Measurements from ENCODE around the gene RNU11.
"Not testable (repeated sequence)": the region's sequence is repeated elsewhere in the genome, so short reads cannot be mapped to it uniquely, and the experiment has no call there.

RNU11 gene

DNA sequence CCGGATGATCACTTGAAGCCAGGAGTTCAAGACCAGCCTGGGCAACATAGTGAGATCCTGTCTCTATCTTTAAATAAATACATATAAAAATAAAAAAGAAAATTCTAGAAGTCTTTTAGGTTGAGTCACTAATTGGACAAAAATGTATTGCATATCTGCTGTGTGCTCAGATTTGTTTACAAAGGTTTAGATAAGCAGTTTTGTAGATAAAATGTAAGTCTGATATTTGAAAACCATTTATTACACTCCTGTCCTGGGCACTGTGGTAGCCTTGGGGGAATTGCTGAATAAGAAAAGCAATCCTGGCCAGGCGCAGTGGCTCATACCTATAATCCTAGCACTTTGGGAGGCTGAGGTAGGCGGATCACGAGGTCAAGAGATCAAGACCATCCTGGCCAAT is 31.8 kb downstream of the RNU11 start:
- WGBS, 2 donors (ENCODE audit: extremely low coverage in 2 of 2, insufficient read length in 2 of 2, insufficient replicate concordance in 1 of 2) = no CpG with 5 or more reads among the region's 4 CpGs
- H4K8ac ChIP-seq (ENCODE audit: low read depth, low read length) = no peak overlapping the region
- H2AK5ac ChIP-seq (ENCODE audit: low read depth, low read length) = no peak overlapping the region
- H3K14ac ChIP-seq (ENCODE audit: low read length) = no peak overlapping the region
- no peak overlapping the region for H3K4ac ChIP-seq (ENCODE audit: low read length)
- no peak overlapping the region for H3K23ac ChIP-seq (ENCODE audit: low read depth, low read length, poor library complexity)
- H2BK12ac ChIP-seq (ENCODE audit: low read length) = no peak overlapping the region
- no peak overlapping the region for H3K4me3 ChIP-seq (ENCODE audit: low read length in 2 of 2)
- H2AFZ ChIP-seq (ENCODE audit: low read length) = no peak overlapping the region
- no peak overlapping the region for H4K91ac ChIP-seq (ENCODE audit: low read depth, low read length, poor library complexity)
- H3K4me2 ChIP-seq (ENCODE audit: insufficient read depth, low read length, poor library complexity, severe bottlenecking) = no peak overlapping the region
- no peak for DNase-seq (ENCODE audit: low spot score)
- H3K9me3 ChIP-seq (replicated peaks in 1 of 2; ENCODE audit: control insufficient read depth in 2 of 2, insufficient read depth in 1 of 2, low read depth in 1 of 2, low read length in 2 of 2) = no peaks in the 10 kb centered on the region
- no peak overlapping the region for H2BK15ac ChIP-seq (ENCODE audit: low read length)
- H3K36me3 ChIP-seq (replicated peaks in 1 of 2; ENCODE audit: control insufficient read depth in 2 of 2, insufficient read depth in 2 of 2, low read length in 2 of 2) = peaks cover 0 to 35% of the 10 kb centered on the region in 2 donors
- H3K9ac ChIP-seq (ENCODE audit: low read depth, low read length, poor library complexity) = no peak overlapping the region
- H3K18ac ChIP-seq (ENCODE audit: low read length) = no peak overlapping the region
- no peak overlapping the region for H3K27ac ChIP-seq (replicated peaks; ENCODE audit: low read length)
- no peak overlapping the region for H2BK120ac ChIP-seq (ENCODE audit: low read depth, low read length)
- no peak overlapping the region for H2BK5ac ChIP-seq (ENCODE audit: low read length)
- H3K27me3 ChIP-seq (ENCODE audit: control insufficient read depth in 3 of 3, insufficient read depth in 3 of 3, low read depth in 1 of 3, low read length in 3 of 3) = no peaks in the 10 kb centered on the region
- H3K79me1 ChIP-seq (ENCODE audit: low read depth, low read length) = no peaks in the 10 kb centered on the region
- H3K4me1 ChIP-seq (ENCODE audit: control insufficient read depth in 2 of 2, insufficient read depth in 1 of 2, low read depth in 1 of 2, low read length in 2 of 2) = no peaks in the 10 kb centered on the region

DNA sequence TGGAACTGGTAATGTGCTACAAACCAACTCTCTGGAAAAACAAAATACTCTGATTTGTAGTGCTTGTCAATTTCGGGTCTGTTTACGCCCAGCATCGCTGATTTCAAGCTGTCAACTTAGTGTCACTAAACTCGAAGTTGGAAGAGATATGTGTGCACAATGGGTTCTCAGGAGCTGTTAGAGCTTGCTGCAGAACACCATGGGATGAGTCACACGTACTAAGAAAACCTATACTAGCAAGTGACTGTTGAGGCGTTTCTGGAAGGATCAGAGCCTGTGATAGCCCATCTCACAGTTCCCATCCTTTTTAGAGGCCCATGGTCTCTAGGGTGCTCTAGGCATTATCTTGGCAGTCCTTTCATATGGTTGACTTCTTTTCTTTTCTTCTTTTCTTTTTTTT is 34.4 kb downstream of the RNU11 start:
- H3K79me1 ChIP-seq (ENCODE audit: low read depth, low read length) = no peaks in the 10 kb centered on the region
- no peaks in the 10 kb centered on the region for H3K27me3 ChIP-seq (ENCODE audit: control insufficient read depth in 3 of 3, insufficient read depth in 3 of 3, low read depth in 1 of 3, low read length in 3 of 3)
- no CpG with 5 or more reads among the region's 6 CpGs for WGBS, 2 donors (ENCODE audit: extremely low coverage in 2 of 2, insufficient read length in 2 of 2, insufficient replicate concordance in 1 of 2)
- H3K23ac ChIP-seq (ENCODE audit: low read depth, low read length, poor library complexity) = no peak overlapping the region
- H3K18ac ChIP-seq (ENCODE audit: low read length) = no peak overlapping the region
- H2AK5ac ChIP-seq (ENCODE audit: low read depth, low read length) = no peak overlapping the region
- H2BK120ac ChIP-seq (ENCODE audit: low read depth, low read length) = no peak overlapping the region
- no peak overlapping the region for H2BK15ac ChIP-seq (ENCODE audit: low read length)
- H3K4me3 ChIP-seq (ENCODE audit: low read length in 2 of 2) = no peak overlapping the region
- H3K4ac ChIP-seq (ENCODE audit: low read length) = no peak overlapping the region
- H3K9ac ChIP-seq (ENCODE audit: low read depth, low read length, poor library complexity) = no peak overlapping the region
- no peak overlapping the region for H3K4me2 ChIP-seq (ENCODE audit: insufficient read depth, low read length, poor library complexity, severe bottlenecking)
- H3K9me3 ChIP-seq (replicated peaks in 1 of 2; ENCODE audit: control insufficient read depth in 2 of 2, insufficient read depth in 1 of 2, low read depth in 1 of 2, low read length in 2 of 2) = no peaks in the 10 kb centered on the region
- no peak overlapping the region for H4K8ac ChIP-seq (ENCODE audit: low read depth, low read length)
- no peak overlapping the region for H2AFZ ChIP-seq (ENCODE audit: low read length)
- no peak for DNase-seq (ENCODE audit: low spot score)
- H4K91ac ChIP-seq (ENCODE audit: low read depth, low read length, poor library complexity) = no peak overlapping the region
- H2BK5ac ChIP-seq (ENCODE audit: low read length) = no peak overlapping the region
- H2BK12ac ChIP-seq (ENCODE audit: low read length) = no peak overlapping the region
- H3K36me3 ChIP-seq (replicated peaks in 1 of 2; ENCODE audit: control insufficient read depth in 2 of 2, insufficient read depth in 2 of 2, low read length in 2 of 2) = peaks cover 0 to 49% of the 10 kb centered on the region in 2 donors
- H3K14ac ChIP-seq (ENCODE audit: low read length) = no peak overlapping the region
- H3K27ac ChIP-seq (replicated peaks; ENCODE audit: low read length) = no peak overlapping the region
- H3K4me1 ChIP-seq (ENCODE audit: control insufficient read depth in 2 of 2, insufficient read depth in 1 of 2, low read depth in 1 of 2, low read length in 2 of 2) = no peaks in the 10 kb centered on the region

DNA sequence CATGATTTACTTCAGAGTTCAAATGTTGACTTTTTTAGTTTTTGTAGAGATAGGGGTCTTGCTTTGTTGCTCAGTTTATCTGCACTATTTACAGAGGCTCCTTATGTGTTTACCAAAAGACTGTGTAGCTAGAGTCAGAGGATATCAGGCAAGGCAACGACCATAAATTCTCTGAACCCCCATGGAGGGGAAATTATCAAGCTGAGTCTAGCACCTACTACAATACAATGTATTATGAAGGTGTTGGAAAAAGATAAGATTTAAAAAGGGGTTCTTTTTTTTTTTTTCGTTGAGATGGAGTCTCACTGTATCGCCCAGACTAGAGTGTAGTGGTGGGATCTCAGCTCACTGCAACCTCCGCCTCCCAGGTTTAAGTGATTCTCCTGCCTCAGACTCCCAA is 36.5 kb downstream of the RNU11 start:
- no peak overlapping the region for H2BK120ac ChIP-seq (ENCODE audit: low read depth, low read length)

DNA sequence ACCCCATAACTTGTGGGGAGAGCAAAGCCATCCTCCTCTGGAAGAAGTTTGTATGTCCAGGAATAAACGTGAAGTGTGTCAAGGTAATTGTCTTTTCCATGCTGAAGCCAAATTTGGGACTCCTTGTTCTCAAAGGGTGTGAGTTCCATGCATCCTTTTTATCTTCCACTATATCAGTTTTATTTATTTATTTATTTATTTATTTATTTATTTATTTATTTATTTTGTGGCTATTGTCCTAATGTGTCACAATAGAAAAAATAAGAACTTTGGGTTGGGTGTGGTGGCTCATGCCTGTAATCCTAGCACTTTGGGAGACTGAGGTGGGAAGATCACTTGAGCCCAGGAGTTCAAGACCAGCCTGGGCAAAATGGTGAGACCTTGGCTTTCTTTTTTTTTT is 43.2 kb downstream of the RNU11 start:
- not testable (repeated sequence) for H3K4me2 ChIP-seq (ENCODE audit: insufficient read depth, low read length, poor library complexity, severe bottlenecking); H3K14ac ChIP-seq (ENCODE audit: low read length); H3K79me1 ChIP-seq (ENCODE audit: low read depth, low read length); H2AK5ac ChIP-seq (ENCODE audit: low read depth, low read length); H2AFZ ChIP-seq (ENCODE audit: low read length); H3K18ac ChIP-seq (ENCODE audit: low read length); H2BK12ac ChIP-seq (ENCODE audit: low read length); H3K4me3 ChIP-seq (ENCODE audit: low read length in 2 of 2); H3K23ac ChIP-seq (ENCODE audit: low read depth, low read length, poor library complexity); H3K27ac ChIP-seq (replicated peaks; ENCODE audit: low read length); H3K27me3 ChIP-seq (ENCODE audit: control insufficient read depth in 3 of 3, insufficient read depth in 3 of 3, low read depth in 1 of 3, low read length in 3 of 3); H3K4ac ChIP-seq (ENCODE audit: low read length); DNase-seq (ENCODE audit: low spot score); H3K4me1 ChIP-seq (ENCODE audit: control insufficient read depth in 2 of 2, insufficient read depth in 1 of 2, low read depth in 1 of 2, low read length in 2 of 2); H3K9ac ChIP-seq (ENCODE audit: low read depth, low read length, poor library complexity); H2BK5ac ChIP-seq (ENCODE audit: low read length); H4K91ac ChIP-seq (ENCODE audit: low read depth, low read length, poor library complexity); H2BK120ac ChIP-seq (ENCODE audit: low read depth, low read length); H2BK15ac ChIP-seq (ENCODE audit: low read length); H4K8ac ChIP-seq (ENCODE audit: low read depth, low read length); H3K9me3 ChIP-seq (replicated peaks in 1 of 2; ENCODE audit: control insufficient read depth in 2 of 2, insufficient read depth in 1 of 2, low read depth in 1 of 2, low read length in 2 of 2)
- peaks cover 7 to 56% of the 10 kb centered on the region in 2 donors for H3K36me3 ChIP-seq (replicated peaks in 1 of 2; ENCODE audit: control insufficient read depth in 2 of 2, insufficient read depth in 2 of 2, low read length in 2 of 2)
- no CpG with 5 or more reads among the region's 1 CpG for WGBS, 2 donors (ENCODE audit: extremely low coverage in 2 of 2, insufficient read length in 2 of 2, insufficient replicate concordance in 1 of 2)

More for the DNA sequence above, 36.5 kb downstream of the RNU11 start:
- Histone ChIP-seq H3K14ac (ENCODE audit: low read length) (no peak overlapping the region), H3K36me3 (replicated peaks in 1 of 2; ENCODE audit: control insufficient read depth in 2 of 2, insufficient read depth in 2 of 2, low read length in 2 of 2) (peaks cover 0 to 55% of the 10 kb centered on the region in 2 donors), H2AFZ (ENCODE audit: low read length) (no peak overlapping the region), H3K4me1 (ENCODE audit: control insufficient read depth in 2 of 2, insufficient read depth in 1 of 2, low read depth in 1 of 2, low read length in 2 of 2) (no peaks in the 10 kb centered on the region), H4K8ac (ENCODE audit: low read depth, low read length) (no peak overlapping the region), H3K18ac (ENCODE audit: low read length) (no peak overlapping the region), H3K4me3 (ENCODE audit: low read length in 2 of 2) (no peak overlapping the region), H3K27me3 (ENCODE audit: control insufficient read depth in 3 of 3, insufficient read depth in 3 of 3, low read depth in 1 of 3, low read length in 3 of 3) (no peaks in the 10 kb centered on the region), H3K4me2 (ENCODE audit: insufficient read depth, low read length, poor library complexity, severe bottlenecking) (no peak overlapping the region), H3K9ac (ENCODE audit: low read depth, low read length, poor library complexity) (no peak overlapping the region), H2BK12ac (ENCODE audit: low read length) (no peak overlapping the region), H3K4ac (ENCODE audit: low read length) (no peak overlapping the region), H3K23ac (ENCODE audit: low read depth, low read length, poor library complexity) (no peak overlapping the region), H2BK5ac (ENCODE audit: low read length) (no peak overlapping the region), H3K9me3 (replicated peaks in 1 of 2; ENCODE audit: control insufficient read depth in 2 of 2, insufficient read depth in 1 of 2, low read depth in 1 of 2, low read length in 2 of 2) (no peaks in the 10 kb centered on the region), H3K27ac (replicated peaks; ENCODE audit: low read length) (no peak overlapping the region), H3K79me1 (ENCODE audit: low read depth, low read length) (no peaks in the 10 kb centered on the region), H4K91ac (ENCODE audit: low read depth, low read length, poor library complexity) (no peak overlapping the region), H2BK15ac (ENCODE audit: low read length) (no peak overlapping the region), H2AK5ac (ENCODE audit: low read depth, low read length) (no peak overlapping the region)
- no peak for DNase-seq (ENCODE audit: low spot score)
- no CpG with 5 or more reads among the region's 4 CpGs for WGBS, 2 donors (ENCODE audit: extremely low coverage in 2 of 2, insufficient read length in 2 of 2, insufficient replicate concordance in 1 of 2)

Data from neuronal stem cell (in vitro differentiated cells).